NK-92 (cell line): Measurements from ENCODE around the gene KIF25.

Experiments used
- DNase-seq: peaks from one replicate; lab custom pipeline; 2025; ENCODE audit not compliant: unreplicated experiment; lab: John Stamatoyannopoulos, UW

KIF25 gene

GRCh38 chr6:168035098-168035660 is 37.7 kb downstream of the KIF25 start:
- no peak for DNase-seq

DNA sequence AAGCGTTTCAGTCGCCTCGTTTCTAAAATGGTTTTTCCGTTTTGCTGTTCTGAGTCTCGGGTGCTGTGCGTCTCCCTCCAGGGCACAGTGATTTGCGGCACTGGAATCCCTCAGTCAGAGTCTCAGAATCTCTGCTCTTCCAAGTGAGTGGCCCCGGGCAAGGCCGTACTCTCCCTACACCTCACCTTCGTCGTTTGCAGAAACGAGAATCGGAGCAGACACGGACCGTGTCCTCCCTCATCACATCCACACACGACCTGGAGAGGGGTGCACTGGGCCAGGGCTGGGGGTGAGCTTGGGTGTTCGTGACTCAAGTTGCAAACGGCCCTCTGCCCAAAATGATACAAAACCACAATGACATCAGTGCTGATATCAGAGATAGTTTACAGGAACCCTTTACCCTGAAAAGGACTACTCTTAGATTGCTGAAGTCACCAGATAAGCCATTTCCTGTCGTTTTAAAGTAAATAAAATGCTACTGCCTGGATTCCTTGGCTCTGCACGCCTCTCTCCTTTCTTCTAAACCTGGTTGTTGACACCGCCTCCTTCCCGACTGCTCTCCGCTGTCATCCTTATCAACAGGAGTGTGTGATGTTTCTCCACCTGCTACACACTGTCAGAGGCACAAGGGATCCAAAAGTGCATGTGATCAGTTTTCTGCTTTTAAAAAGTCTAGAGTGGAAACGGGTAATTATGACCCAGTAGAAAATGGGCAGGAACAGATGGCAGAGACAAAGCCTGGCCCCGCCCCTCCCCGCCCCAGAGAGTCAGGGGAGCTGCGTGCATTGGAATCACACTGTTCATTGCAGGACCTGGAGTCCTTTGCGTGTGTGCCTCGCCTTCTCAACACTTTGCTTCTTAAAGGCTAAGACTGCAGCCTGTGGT is 38.4 kb downstream of the KIF25 start:
- no peak for DNase-seq

DNA sequence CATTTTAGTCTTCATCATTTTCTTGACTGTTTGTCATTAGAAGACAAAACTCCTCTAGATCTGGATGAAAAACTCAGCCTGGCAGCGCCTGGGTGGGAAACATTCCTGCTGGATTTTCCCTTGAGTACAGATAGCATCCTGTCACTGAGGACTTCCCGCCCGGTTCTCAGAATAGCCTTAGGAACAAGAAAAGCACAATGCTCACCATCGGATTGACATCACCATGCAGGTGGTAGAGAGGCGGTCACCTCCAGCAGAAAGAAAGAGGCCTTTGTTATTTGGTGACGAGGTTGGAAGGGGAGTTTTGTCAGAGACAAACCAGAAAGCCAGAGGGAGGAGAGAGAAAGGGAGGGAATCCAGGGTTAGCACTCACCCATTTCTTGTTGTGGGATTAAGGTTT is 39.8 kb downstream of the KIF25 start:
- no peak for DNase-seq

GRCh38 chr6:168037856-168038255 is 40.4 kb downstream of the KIF25 start:
- DNase-seq = no peak

- DNase-seq = no peak
Measured at GRCh38 chr6:168038576-168039140, 41.2 kb downstream of the KIF25 start.

- DNase-seq = no peak
Measured at GRCh38 chr6:168039301-168039700, 41.8 kb downstream of the KIF25 start.

DNA sequence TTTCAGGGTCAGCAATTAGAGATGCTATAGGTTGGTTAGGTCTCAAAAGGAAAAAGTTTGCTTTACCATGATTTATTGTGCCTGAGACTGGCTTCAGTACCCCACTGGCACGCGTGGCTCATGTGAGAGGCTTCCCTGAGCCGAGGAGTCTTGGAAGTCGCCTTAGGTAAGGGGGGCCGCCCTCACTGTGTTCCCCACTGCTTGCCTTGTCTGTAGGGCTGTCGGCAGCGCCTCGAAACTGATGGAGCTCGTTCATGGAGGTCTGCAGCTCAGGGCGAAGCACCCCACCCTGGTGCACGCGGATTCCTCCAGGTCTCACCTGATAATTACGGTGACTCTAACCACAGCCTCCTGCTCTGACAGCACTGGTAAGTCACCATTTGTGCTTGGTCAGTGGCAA is 42.4 kb downstream of the KIF25 start:
- DNase-seq = no peak

- no peak for DNase-seq
Measured at GRCh38 chr6:168040856-168041496, 43.5 kb downstream of the KIF25 start.

DNA sequence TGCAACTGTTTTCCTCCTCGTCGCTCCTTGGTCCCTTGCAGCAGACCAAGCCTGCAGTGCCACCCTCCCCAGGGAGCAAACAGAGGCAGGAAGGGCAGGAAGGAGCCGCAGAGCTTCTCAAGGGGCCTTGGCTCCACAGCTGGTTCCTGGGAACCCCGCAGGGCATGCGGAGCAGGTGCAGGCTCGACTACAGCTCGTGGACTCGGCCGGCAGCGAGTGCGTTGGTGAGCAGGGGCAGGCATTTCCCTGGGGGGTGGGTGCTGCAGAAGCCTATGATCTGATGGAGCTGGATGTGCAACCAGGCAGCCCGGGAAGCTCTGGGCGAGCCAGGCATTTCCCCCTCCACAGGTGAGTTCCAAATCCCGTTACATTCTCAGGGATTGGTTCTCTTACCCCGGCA is 44.5 kb downstream of the KIF25 start:
- DNase-seq = no peak

DNA sequence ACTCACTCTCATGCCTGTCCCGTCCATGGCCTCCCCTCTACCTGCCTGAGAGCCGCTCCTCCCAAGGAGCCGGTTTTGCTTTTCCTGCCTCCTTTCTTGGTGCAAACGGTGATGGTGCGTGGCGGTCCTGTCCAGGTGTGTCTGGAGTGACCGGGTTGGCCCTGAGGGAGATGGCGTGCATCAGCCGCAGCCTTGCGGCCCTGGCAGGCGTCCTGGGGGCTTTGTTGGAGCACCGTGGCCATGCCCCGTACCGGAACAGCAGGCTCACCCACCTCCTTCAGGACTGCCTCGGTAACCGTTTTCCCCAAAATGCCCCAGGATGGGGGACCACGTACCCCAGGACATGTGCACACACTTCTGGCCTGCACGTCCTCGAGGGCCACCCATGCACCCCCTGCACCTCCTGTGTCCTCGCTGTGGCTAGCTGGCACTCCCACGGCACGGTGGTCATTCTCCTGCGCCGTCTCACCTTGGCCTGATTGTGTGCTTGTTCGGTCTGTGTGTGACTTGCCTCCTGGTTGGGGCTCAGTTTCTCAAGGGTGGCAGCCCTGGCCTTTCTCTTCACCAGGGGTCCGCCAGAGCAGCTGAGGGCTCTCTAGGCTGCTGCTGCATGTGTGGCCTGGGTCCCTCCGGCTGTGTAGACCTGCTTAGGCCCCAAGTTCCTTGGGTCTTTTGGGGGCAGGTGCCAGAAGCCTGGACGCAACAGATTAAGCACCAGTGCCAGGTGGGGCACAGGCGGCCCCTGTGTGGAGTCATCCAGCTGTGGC is 45.1 kb downstream of the KIF25 start:
- no peak for DNase-seq

- DNase-seq = no peak
Measured at GRCh38 chr6:168043193-168043847, 45.8 kb downstream of the KIF25 start.

DNA sequence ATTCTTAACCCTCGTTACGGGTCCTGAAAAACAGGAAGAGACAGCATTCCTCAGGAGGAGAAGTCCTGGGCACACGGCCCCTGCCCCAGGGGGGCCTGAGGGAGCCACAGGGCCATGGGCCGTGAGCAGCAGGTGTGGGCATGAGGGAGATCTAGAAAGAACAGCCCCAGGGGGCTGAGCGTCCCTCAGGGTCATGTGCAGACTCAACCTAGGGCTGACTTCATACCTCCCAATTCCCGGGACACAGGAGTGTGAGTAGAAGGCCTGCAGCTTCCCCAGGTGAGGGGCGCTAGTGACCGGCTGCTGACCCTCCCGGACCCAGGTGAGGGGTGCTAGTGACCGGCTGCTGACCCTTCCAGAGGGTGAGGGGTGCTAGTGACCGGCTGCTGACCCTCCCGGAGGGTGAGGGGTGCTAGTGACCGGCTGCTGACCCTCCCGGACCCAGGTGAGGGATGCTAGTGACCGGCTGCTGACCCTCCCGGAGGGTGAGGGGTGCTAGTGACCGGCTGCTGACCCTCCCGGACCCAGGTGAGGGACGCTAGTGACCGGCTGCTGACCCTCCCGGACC is 46.5 kb downstream of the KIF25 start:
- no peak for DNase-seq

DNA sequence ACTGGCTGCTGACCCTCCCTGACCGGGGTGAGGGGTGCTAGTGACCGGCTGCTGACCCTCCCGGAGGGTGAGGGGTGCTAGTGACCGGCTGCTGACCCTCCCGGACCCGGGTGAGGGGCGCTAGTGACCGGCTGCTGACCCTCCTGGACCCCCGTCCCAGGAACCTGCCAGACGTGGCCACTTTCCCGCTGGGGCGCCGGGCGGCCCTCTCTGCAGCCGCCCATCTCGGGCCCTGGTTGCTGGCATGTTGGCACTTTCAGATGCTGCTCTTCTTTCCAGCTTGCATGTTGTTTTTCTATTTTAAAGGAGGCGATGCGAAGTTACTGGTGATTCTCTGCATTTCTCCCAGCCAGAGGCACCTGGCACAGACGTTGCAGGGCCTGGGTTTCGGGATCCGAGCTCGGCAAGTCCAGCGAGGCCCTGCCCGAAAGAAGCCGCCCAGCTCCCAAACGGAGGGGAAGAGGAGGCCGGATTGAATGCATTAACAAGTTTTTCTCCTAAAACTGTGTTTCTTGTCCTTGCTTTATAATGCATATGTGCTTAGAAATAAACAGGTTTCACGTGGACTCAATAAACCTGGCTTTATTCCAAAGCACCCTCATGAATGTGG is 47.2 kb downstream of the KIF25 start:
- DNase-seq = no peak

DNA sequence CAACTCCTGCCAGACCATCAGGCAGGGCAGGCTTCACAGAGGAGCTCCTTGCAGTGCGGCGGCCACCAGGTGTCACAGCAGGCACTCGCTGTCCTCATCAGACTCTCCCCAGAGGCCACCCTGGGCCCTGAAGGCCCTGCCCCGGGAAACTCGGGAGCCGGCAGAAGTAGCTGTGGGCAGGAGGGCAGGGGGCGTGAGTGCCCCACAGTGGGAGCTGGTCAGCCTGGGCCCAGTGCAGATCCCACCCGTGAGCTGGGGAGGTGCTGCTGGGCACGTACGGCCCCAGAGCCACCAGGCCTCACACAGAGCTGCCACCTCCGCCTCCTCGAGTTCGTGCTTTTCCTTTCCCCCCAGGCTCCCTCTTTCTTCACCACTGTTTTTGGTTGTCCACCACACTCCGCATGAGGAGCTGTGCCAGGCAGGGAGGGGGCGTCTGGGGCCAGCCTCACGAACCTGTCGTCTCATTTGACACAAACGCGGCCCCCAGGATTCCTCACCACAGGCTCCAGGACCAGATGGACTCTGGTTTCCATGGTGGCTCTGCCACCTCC is 47.7 kb downstream of the KIF25 start:
- no peak for DNase-seq

DNA sequence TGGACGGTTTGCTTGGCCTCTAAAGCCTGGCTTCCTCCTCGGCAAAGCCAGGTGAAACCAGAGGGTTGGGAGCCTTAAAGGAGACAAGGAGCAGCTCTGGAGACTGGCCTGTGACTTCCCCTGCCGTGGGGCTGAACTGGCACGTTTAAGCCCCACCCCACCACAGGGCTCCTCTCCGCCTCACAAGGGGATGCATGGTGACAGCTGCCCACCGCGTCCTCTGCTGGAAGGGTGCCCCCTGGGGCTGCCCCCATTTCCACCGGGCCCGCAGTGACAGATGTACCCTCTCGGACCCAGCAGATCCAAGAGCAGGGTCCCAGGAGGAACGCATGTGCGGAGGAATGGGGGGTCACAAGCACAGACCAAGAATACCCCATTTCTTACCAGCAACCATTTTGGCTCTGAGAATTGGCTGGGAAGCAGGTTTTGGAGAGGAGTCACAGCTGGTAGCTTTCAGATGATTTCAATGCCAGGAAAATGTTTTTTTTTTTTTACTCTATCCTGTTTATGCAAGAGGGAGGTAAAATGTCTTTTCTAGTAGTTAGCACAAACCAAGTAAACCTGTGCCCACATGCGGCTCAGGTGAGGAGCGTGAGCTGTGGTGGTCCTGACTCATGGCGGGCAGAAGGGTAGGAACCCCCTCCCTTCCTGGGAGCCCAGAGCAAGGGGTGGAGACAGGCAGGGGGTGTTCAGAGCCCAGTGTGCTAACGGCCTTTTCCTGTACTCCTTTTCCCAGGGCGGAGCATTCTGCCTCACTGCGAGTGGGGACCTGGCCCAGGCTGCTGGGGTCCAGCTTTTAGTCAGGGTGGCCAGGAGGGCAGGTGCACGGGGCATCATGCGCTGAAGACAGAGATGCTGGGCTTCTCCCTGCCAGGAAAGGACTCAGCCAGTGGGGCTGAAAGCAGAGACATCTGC is 48.5 kb downstream of the KIF25 start:
- no peak for DNase-seq

DNA sequence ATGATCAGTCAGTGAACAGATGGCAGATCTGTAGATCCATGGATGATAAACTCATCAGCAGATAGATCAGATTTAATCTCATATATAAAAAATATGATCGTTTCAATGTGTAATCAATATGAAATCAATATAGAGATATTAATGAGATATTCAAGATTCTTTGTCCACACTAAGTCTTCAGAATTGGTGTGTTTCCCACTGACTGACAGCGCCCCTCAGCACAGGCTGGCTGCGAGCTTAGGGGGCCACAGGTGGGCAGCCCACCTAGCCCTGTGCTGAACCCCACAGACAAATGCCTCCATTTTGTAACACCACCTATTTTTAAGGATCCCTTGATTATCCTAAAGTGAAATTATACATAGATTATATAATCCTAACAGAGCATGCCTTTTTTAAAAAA is 49.2 kb downstream of the KIF25 start:
- DNase-seq = no peak

DNA sequence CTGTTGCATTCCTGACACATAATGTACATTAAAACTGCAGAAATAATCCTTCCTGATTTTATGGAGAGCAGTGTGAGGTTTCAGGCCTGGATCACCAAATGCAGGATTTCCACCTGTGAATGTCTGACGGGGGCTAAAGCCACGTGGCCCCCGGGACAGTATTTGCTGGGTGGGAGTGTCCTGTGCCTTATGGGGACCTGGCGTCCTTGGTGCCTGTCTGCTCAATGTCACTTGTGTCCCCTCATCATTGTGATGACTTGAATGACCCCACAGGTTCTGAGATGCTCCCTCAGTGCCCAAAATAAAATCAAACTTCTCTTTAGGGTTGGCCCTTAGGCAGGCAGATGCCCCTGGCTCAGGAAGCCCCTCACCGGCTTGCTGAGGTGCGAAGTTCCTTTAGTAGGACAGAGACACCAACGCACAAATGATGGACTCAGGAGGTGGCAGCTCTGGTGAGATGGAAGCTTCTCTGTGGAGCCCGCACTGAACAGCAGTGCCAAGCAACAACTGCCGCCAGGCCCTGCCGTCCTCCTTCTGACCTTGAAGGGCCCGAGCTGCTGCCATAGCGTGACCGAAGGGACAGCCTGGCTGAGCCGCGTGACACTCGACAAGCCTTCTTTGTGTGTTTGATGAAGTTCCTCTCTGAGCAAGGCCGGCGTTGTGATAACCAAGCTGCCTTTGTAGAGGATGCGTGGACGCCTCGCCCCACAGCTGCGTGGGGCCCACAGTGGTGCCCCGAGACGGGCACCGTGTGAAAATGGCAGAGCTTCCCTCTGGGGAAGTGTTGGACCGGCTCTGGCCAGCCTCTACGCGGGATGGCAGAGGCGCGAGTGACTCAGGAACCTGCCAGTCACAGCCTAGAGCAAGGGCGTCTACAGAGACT is 50.6 kb downstream of the KIF25 start:
- no peak for DNase-seq

- DNase-seq = no peak
Measured at GRCh38 chr6:168048724-168049025, 51.2 kb downstream of the KIF25 start.
